ENCODE data around the gene CABP7. TPM values are rescaled to one million over a fixed set of nuclear protein-coding genes. Genes with fewer than 3 reads are reported as not detected.

CABP7 gene
- total and polyA plus RNA-seq, 11 donors = 0.03 to 0.11 TPM; not detected in 9

DNA sequence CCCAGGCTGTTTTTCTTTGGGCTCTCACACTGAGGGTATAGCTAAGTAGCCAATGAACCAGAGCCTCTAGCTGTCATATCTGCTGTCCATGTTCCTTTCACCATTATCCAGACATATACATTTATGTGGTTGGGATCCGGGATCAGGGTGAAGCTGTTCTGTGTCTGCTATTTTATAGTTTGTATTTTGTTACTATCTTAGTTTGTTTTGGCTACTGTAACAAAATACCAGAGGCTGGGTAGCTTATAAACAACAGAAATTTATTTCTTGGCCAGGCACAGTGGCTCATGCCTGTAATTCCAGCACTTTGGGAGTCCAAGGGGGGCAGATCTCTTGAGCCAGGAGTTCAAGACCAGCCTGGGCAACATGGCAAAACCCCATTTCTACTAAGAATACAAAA, 40.5 kb upstream of the CABP7 start:
- Histone ChIP-seq H3K4me3 (no peak overlapping the region), H3K36me3 (peaks cover 0 to 100% (median 94%) of the 10 kb centered on the region in 9 donors), H3K27me3 (no peaks in the 10 kb centered on the region), H3K4me1 (no peaks in the 10 kb centered on the region), H3K9me3 (no peaks in the 10 kb centered on the region), H3K27ac (no peak overlapping the region)
- TF ChIP-seq, protein P1, sequence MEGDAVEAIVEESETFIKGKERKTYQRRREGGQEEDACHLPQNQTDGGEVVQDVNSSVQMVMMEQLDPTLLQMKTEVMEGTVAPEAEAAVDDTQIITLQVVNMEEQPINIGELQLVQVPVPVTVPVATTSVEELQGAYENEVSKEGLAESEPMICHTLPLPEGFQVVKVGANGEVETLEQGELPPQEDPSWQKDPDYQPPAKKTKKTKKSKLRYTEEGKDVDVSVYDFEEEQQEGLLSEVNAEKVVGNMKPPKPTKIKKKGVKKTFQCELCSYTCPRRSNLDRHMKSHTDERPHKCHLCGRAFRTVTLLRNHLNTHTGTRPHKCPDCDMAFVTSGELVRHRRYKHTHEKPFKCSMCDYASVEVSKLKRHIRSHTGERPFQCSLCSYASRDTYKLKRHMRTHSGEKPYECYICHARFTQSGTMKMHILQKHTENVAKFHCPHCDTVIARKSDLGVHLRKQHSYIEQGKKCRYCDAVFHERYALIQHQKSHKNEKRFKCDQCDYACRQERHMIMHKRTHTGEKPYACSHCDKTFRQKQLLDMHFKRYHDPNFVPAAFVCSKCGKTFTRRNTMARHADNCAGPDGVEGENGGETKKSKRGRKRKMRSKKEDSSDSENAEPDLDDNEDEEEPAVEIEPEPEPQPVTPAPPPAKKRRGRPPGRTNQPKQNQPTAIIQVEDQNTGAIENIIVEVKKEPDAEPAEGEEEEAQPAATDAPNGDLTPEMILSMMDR (IDR thresholded peaks at IDR 0.05) = no peak
- TF ChIP-seq POLR2A (IDR thresholded peaks at IDR 0.05) = no peak
- ATAC-seq (no peak), DNase-seq (no peak)
- intact Hi-C loops (cut with DNase I) = no loop called here
- WGBS, 4 donors = 86 to 100% (median 91%) methylated on average over 1 of the region's 1 CpG

DNA sequence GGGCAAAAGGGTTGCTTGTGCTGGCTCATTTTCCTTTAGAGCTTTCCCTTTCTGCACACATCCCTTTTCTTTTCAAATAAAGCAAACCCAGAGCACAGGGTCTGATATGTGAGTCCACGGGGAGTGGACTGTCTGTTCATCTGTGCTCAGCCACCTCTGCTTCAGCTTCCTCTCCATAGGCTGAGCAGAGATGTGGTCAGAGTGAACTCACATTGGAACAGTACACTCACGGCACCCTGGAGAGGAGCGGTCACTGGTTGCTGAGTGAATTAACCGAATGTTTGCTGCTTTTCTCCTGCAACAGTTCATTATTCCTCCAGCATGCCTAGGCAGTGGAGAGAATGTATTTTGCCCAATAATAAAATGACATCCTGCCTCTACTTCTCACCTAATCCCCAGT, 36.3 kb upstream of the CABP7 start:
- Histone ChIP-seq H3K27ac (no peak overlapping the region), H3K9me3 (no peaks in the 10 kb centered on the region), H3K27me3 (no peaks in the 10 kb centered on the region), H3K4me1 (no peaks in the 10 kb centered on the region), H3K4me3 (no peak overlapping the region), H3K36me3 (peaks cover 0 to 95% (median 82%) of the 10 kb centered on the region in 9 donors)
- DNase-seq (no peak), ATAC-seq (no peak)
- intact Hi-C loops (cut with DNase I) = loop anchor here in 3 of 10 donors (10.0 kb wide), 2 partner anchors 321 to 401 kb away; partner anchors contain the start of gene HORMAD2 (in 3 of the 3)
- no peak for TF ChIP-seq POLR2A (IDR thresholded peaks at IDR 0.05)
- TF ChIP-seq, protein P1 (IDR thresholded peaks at IDR 0.05) = no peak
- 91 to 95% (median 92%) methylated on average over 4 of the region's 4 CpGs for WGBS, 4 donors

DNA sequence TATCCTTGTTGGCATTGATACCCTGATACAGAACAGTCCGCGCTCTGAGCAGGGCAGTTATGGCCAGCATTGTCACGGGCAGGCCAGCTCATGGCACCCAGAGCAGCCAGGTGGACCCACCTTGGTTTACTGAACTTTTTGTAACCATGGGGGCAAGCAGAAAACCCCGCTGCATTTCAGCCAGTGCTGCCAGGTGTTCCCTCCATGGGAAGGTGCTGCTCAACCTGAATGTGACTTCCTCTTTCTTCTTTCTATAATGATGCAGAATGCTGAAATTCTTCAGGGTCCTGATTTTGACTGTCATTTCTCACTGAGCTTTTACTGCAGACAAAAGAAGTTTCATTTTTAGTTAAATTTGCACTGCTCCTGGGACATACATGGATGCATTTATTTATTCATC, 35.6 kb upstream of the CABP7 start:
- no peaks in the 10 kb centered on the region for H3K4me1 ChIP-seq
- 93 to 98% (median 96%) methylated on average over 4 of the region's 4 CpGs for WGBS, 4 donors
- ATAC-seq (no peak), DNase-seq (no peak)
- H3K4me3 ChIP-seq = no peak overlapping the region
- TF ChIP-seq POLR2A (IDR thresholded peaks at IDR 0.05) = no peak
- TF ChIP-seq, protein P1 (IDR thresholded peaks at IDR 0.05) = no peak
- H3K9me3 ChIP-seq = no peaks in the 10 kb centered on the region
- no peak overlapping the region for H3K27ac ChIP-seq
- no peaks in the 10 kb centered on the region for H3K27me3 ChIP-seq
- intact Hi-C loops (cut with DNase I) = loop anchor here in 3 of 10 donors (10.0 kb wide), 2 partner anchors 321 to 401 kb away; partner anchors contain the start of gene HORMAD2 (in 3 of the 3)
- H3K36me3 ChIP-seq = peaks cover 0 to 90% (median 75%) of the 10 kb centered on the region in 9 donors

DNA sequence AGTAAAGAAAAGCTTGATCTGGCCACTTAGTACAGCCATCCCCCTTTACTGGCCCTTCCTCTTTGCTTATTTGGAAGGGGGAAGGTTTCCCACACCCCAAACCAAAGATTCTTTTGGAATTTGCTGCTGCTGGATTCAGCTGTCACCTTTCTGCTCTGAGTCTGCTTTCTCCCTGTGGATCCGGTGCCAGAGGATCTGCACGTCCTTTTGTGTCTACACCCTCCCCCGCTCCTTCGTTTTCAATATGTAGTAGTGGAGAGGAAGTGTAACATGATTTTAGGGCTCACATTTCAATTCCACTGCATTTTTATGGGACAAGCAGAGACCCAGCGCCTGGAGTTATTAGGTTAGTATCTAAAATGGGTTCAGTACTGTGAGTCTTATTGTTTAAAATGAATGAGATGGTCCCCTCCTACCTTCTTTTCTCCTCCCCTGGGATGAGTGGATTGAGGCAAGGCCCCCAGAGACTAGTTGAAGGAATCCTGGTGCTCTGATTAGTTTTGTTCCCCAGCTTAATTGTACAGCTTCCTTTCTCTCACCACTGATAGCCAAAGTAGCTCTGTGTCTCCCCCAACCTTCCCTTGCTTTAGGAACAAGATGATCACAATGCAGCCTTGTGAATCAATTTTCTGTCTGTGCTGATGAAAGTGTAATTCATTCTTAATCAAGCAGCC, 30.5 kb upstream of the CABP7 start:
- Histone ChIP-seq H3K27me3 (no peaks in the 10 kb centered on the region), H3K4me1 (peaks cover 0 to 4% (median 0%) of the 10 kb centered on the region in 12 donors), H3K4me3 (no peak overlapping the region), H3K36me3 (peaks cover 0 to 69% (median 44%) of the 10 kb centered on the region in 9 donors), H3K27ac (no peak overlapping the region), H3K9me3 (no peaks in the 10 kb centered on the region)
- TF ChIP-seq POLR2A (IDR thresholded peaks at IDR 0.05) = no peak
- TF ChIP-seq, protein P1 (IDR thresholded peaks at IDR 0.05) = no peak
- intact Hi-C loops (cut with DNase I) = loop anchor here in 5 of 10 donors (5.0 to 10.0 kb wide), 3 partner anchors 315 to 395 kb away; partner anchors contain the start of gene HORMAD2 (in 3 of the 5)
- 74 to 79% (median 77%) methylated on average over 5 of the region's 5 CpGs for WGBS, 4 donors
- ATAC-seq (no peak), DNase-seq (no peak)
